ENCODE measurements around the gene LRBA. TPM values are rescaled to one million over a fixed set of nuclear protein-coding genes. Genes with fewer than 3 reads are reported as not detected.

The LRBA gene
- polyA plus RNA-seq, 3 donors from 2014 or later = 18.1 to 25.3 (median 19.6) TPM

- DNase-seq = no peak
- Mint-ChIP-seq H3K4me3 (no peak overlapping the region), H3K36me3 (no peaks in the 10 kb centered on the region), H3K27me3 (ENCODE audit: low read depth in 3 of 3) (no peaks in the 10 kb centered on the region), H3K27ac (no peak overlapping the region), H3K4me1 (no peaks in the 10 kb centered on the region), H3K9me3 (no peaks in the 10 kb centered on the region)
Observed at GRCh38 chr4:150355418-150355817, 659.7 kb downstream of the LRBA start.

- Mint-ChIP-seq H3K4me3 (no peak overlapping the region), H3K4me1 (peaks cover 0 to 7% of the 10 kb centered on the region in 2 donors), H3K27me3 (ENCODE audit: low read depth in 3 of 3) (no peaks in the 10 kb centered on the region), H3K36me3 (no peaks in the 10 kb centered on the region), H3K9me3 (no peaks in the 10 kb centered on the region), H3K27ac (no peak overlapping the region)
- DNase-seq = no peak
Observed at GRCh38 chr4:150354214-150354796, 660.8 kb downstream of the LRBA start.

GRCh38 chr4:150348079-150348478, 667.0 kb downstream of the LRBA start:
- H3K27ac Mint-ChIP-seq = no peak overlapping the region
- no peaks in the 10 kb centered on the region for H3K27me3 Mint-ChIP-seq (ENCODE audit: low read depth in 3 of 3)
- H3K4me1 Mint-ChIP-seq = peaks cover 2 to 22% of the 10 kb centered on the region in 2 donors
- no peaks in the 10 kb centered on the region for H3K9me3 Mint-ChIP-seq
- H3K36me3 Mint-ChIP-seq = peaks cover 12 to 18% (median 13%) of the 10 kb centered on the region in 3 donors
- DNase-seq = no peak
- no peak overlapping the region for H3K4me3 Mint-ChIP-seq

- Mint-ChIP-seq H3K27ac (no peak overlapping the region), H3K9me3 (no peaks in the 10 kb centered on the region), H3K4me1 (peaks cover 2 to 22% of the 10 kb centered on the region in 2 donors), H3K27me3 (ENCODE audit: low read depth in 3 of 3) (no peaks in the 10 kb centered on the region), H3K36me3 (peaks cover 16 to 26% (median 20%) of the 10 kb centered on the region in 3 donors), H3K4me3 (no peak overlapping the region)
- no peak for DNase-seq
Observed at GRCh38 chr4:150345207-150345744, 669.8 kb downstream of the LRBA start.

GRCh38 chr4:150343796-150344195, 671.3 kb downstream of the LRBA start:
- H3K4me3 Mint-ChIP-seq = no peak overlapping the region
- peaks cover 11 to 24% (median 19%) of the 10 kb centered on the region in 3 donors for H3K36me3 Mint-ChIP-seq
- no peaks in the 10 kb centered on the region for H3K9me3 Mint-ChIP-seq
- H3K27me3 Mint-ChIP-seq (ENCODE audit: low read depth in 3 of 3) = no peaks in the 10 kb centered on the region
- H3K27ac Mint-ChIP-seq = no peak overlapping the region
- no peak for DNase-seq
- H3K4me1 Mint-ChIP-seq = peaks cover 2 to 9% of the 10 kb centered on the region in 2 donors

GRCh38 chr4:150342945-150343344, 672.1 kb downstream of the LRBA start:
- Mint-ChIP-seq H3K4me3 (no peak overlapping the region), H3K27ac (no peak overlapping the region), H3K9me3 (no peaks in the 10 kb centered on the region), H3K4me1 (peaks cover under 1 to 2% of the 10 kb centered on the region in 2 donors), H3K27me3 (ENCODE audit: low read depth in 3 of 3) (no peaks in the 10 kb centered on the region), H3K36me3 (peaks cover 10 to 16% (median 12%) of the 10 kb centered on the region in 3 donors)
- no peak for DNase-seq

GRCh38 chr4:150337734-150338133, 677.4 kb downstream of the LRBA start:
- no peak overlapping the region for H3K4me3 Mint-ChIP-seq
- H3K27ac Mint-ChIP-seq = no peak overlapping the region
- no peaks in the 10 kb centered on the region for H3K9me3 Mint-ChIP-seq
- H3K36me3 Mint-ChIP-seq = peaks cover 7% of the 10 kb centered on the region in 3 donors
- no peaks in the 10 kb centered on the region for H3K27me3 Mint-ChIP-seq (ENCODE audit: low read depth in 3 of 3)
- no peak for DNase-seq
- H3K4me1 Mint-ChIP-seq = no peaks in the 10 kb centered on the region

GRCh38 chr4:150336676-150337412, 678.2 kb downstream of the LRBA start:
- no peaks in the 10 kb centered on the region for H3K27me3 Mint-ChIP-seq (ENCODE audit: low read depth in 3 of 3)
- H3K9me3 Mint-ChIP-seq = no peaks in the 10 kb centered on the region
- no peak overlapping the region for H3K27ac Mint-ChIP-seq
- H3K4me1 Mint-ChIP-seq = no peaks in the 10 kb centered on the region
- peaks cover 7% of the 10 kb centered on the region in 3 donors for H3K36me3 Mint-ChIP-seq
- DNase-seq = no peak
- H3K4me3 Mint-ChIP-seq = no peak overlapping the region

- Mint-ChIP-seq H3K9me3 (no peaks in the 10 kb centered on the region), H3K36me3 (peaks cover 0 to 3% (median 0%) of the 10 kb centered on the region in 3 donors), H3K27me3 (ENCODE audit: low read depth in 3 of 3) (peaks cover 0 to 1% (median 0%) of the 10 kb centered on the region in 3 donors), H3K27ac (no peak overlapping the region), H3K4me1 (peaks cover 0 to under 1% of the 10 kb centered on the region in 2 donors), H3K4me3 (no peak overlapping the region)
- DNase-seq = no peak
Observed at GRCh38 chr4:150332961-150333360, 682.1 kb downstream of the LRBA start.

GRCh38 chr4:150332086-150332485, 683.0 kb downstream of the LRBA start:
- Mint-ChIP-seq H3K36me3 (peaks cover 0 to 3% (median 0%) of the 10 kb centered on the region in 3 donors), H3K9me3 (no peaks in the 10 kb centered on the region)

GRCh38 chr4:150329373-150329772, 685.7 kb downstream of the LRBA start:
- H3K4me3 Mint-ChIP-seq = no peak overlapping the region
- H3K4me1 Mint-ChIP-seq = peaks cover 15 to 21% of the 10 kb centered on the region in 2 donors
- H3K36me3 Mint-ChIP-seq = peaks cover 0 to 9% (median 7%) of the 10 kb centered on the region in 3 donors
- no peak overlapping the region for H3K27ac Mint-ChIP-seq
- no peak for DNase-seq
- H3K27me3 Mint-ChIP-seq (ENCODE audit: low read depth in 3 of 3) = peaks cover 0 to 5% (median 1%) of the 10 kb centered on the region in 3 donors
- no peaks in the 10 kb centered on the region for H3K9me3 Mint-ChIP-seq

More at GRCh38 chr4:150332086-150332485, 683.0 kb downstream of the LRBA start:
- peaks cover 0 to 3% (median 1%) of the 10 kb centered on the region in 3 donors for H3K27me3 Mint-ChIP-seq (ENCODE audit: low read depth in 3 of 3)
- H3K4me1 Mint-ChIP-seq = peaks cover 0 to 9% of the 10 kb centered on the region in 2 donors
- DNase-seq = no peak
- no peak overlapping the region for H3K27ac Mint-ChIP-seq
- no peak overlapping the region for H3K4me3 Mint-ChIP-seq

GRCh38 chr4:150328496-150328895, 686.6 kb downstream of the LRBA start:
- Mint-ChIP-seq H3K27ac (no peak overlapping the region), H3K36me3 (peaks cover 0 to 9% (median 8%) of the 10 kb centered on the region in 3 donors), H3K9me3 (no peaks in the 10 kb centered on the region), H3K27me3 (ENCODE audit: low read depth in 3 of 3) (peaks cover 0 to 7% (median 1%) of the 10 kb centered on the region in 3 donors), H3K4me3 (no peak overlapping the region), H3K4me1 (peaks cover 15 to 21% of the 10 kb centered on the region in 2 donors)
- no peak for DNase-seq

- Mint-ChIP-seq H3K27me3 (ENCODE audit: low read depth in 3 of 3) (peaks cover 0 to 7% (median 1%) of the 10 kb centered on the region in 3 donors), H3K36me3 (peaks cover 0 to 9% (median 9%) of the 10 kb centered on the region in 3 donors), H3K4me3 (no peak overlapping the region), H3K4me1 (peaks cover 15 to 21% of the 10 kb centered on the region in 2 donors), H3K9me3 (no peaks in the 10 kb centered on the region), H3K27ac (peak overlapping the region in 1 of 6 donors; percentile 46)
- no peak for DNase-seq
Observed at GRCh38 chr4:150327262-150327780, 687.8 kb downstream of the LRBA start.

GRCh38 chr4:150325872-150326271, 689.2 kb downstream of the LRBA start:
- Mint-ChIP-seq H3K27ac (peak overlapping the region in 1 of 6 donors; percentile 6), H3K9me3 (no peaks in the 10 kb centered on the region), H3K4me3 (no peak overlapping the region), H3K4me1 (peaks cover 15 to 21% of the 10 kb centered on the region in 2 donors), H3K36me3 (peaks cover 4 to 14% (median 11%) of the 10 kb centered on the region in 3 donors), H3K27me3 (ENCODE audit: low read depth in 3 of 3) (peaks cover 0 to 7% (median 1%) of the 10 kb centered on the region in 3 donors)
- peak in 1 of 3 donors; percentile 1 for DNase-seq

Measured in immature natural killer cell (primary cell).